Esophagus muscularis mucosa (tissue), 4 donors: ENCODE results near the gene DCTN5. TPM values are rescaled to one million over a fixed set of nuclear protein-coding genes. Genes with fewer than 3 reads are reported as not detected.

ENCODE experiments used
- DNase-seq: peaks from one replicate; pipeline ENCODE4 v3.0.0-alpha.2; 2017; ENCODE audit errors: extremely low spot score
- H3K27ac ChIP-seq, 4 donors: fragments of 200-600 bp; sonication (generic); replicated peaks in 1 of 4; 1 replicate in 3 of 4; 2 replicates in 1 of 4; pipeline ENCODE4 v1.5.1; 2016 to 2019; ENCODE audit warnings: mild to moderate bottlenecking in 1 of 4
- H3K27me3 ChIP-seq, 4 donors: fragments of 200-600 bp; sonication (generic); one replicate each; pipeline versions ENCODE4 v1.5.1 to v1.6.0; 2016 to 2019
- H3K36me3 ChIP-seq, 4 donors: fragments of 200-600 bp; sonication (generic); one replicate each; pipeline ENCODE4 v1.5.1; 2016 to 2019
- H3K4me1 ChIP-seq, 4 donors: fragments of 200-600 bp; sonication (generic); one replicate each; pipeline ENCODE4 v1.5.1; 2016 to 2019
- H3K4me3 ChIP-seq, 4 donors: fragments of 200-600 bp; sonication (generic); 1 replicate in 2 of 4; 2 replicates in 2 of 4; pipeline ENCODE4 v1.5.1; 2016 to 2019; ENCODE audit warnings: mild to moderate bottlenecking in 4 of 4, moderate library complexity in 1 of 4
- H3K9me3 ChIP-seq, 4 donors: fragments of 200-600 bp; sonication (generic); 1 replicate in 3 of 4; 2 replicates in 1 of 4; pipeline ENCODE4 v1.5.1; 2016 to 2019
- EP300 ChIP-seq: sonication (generic); formaldehyde crosslinking; IDR thresholded peaks from one replicate; pipeline ENCODE4 v1.6.1; 2017; ENCODE audit warnings: antibody characterized with exemption
- POLR2A ChIP-seq: fragments of 450-650 bp; IDR thresholded peaks from one replicate; pipeline ENCODE4 v1.6.1; 2017; ENCODE audit warnings: antibody characterized with exemption, moderate library complexity, mild to moderate bottlenecking, low read depth
- POLR2AphosphoS5 ChIP-seq, 2 donors: sonication (generic); formaldehyde crosslinking; IDR thresholded peaks; one replicate each; pipeline ENCODE4 v1.6.1; 2017; ENCODE audit warnings: antibody characterized with exemption in 2 of 2
- WGBS: methylation state at CpG from one replicate; pipeline ENCODE4 v1.1.5; 2018; 5-methylcytosine and 5-hydroxymethylcytosine counted together
- intact Hi-C: fragments of 100-400 bp; cut with DNase I; formaldehyde crosslinking; loops from one replicate; pipeline ENCODE4 v1.15.1; 2023
- total RNA-seq, 4 donors: library from RNA; depleted of rRNA; stranded (reverse); fragments of >200 nt; gene quantifications; one replicate each; pipeline versions ENCODE4 v1.1.0 to v1.2.1, GENCODE V29; 2016
- TF ChIP-seq, protein P1 (sequence below), 3 experiments: fragments of 200-600 bp in 2 of 3; fragments of 450-650 bp in 1 of 3; sonication (generic) in 2 of 3; IDR thresholded peaks; one replicate each; pipeline ENCODE4 v1.5.1; 2017 to 2019; ENCODE audit warnings: antibody characterized with exemption in 3 of 3, mild to moderate bottlenecking in 2 of 3, moderate library complexity in 1 of 3

Gene DCTN5
- total RNA-seq, 4 donors from 2014 or later: 31.1 to 50.7 (median 37.0) TPM

- Histone ChIP-seq H3K9me3 (no peaks in the 10 kb centered on the region), H3K27me3 (no peaks in the 10 kb centered on the region), H3K4me1 (no peaks in the 10 kb centered on the region), H3K36me3 (peaks cover 25 to 81% (median 72%) of the 10 kb centered on the region in 4 donors), H3K4me3 (no peak overlapping the region), H3K27ac (no peak overlapping the region)
- intact Hi-C loops: no loop called here
- TF ChIP-seq EP300 (no peak), POLR2A (no peak), POLR2AphosphoS5 (IDR thresholded peaks at IDR 0.05) (no peak)
- TF ChIP-seq, protein P1, sequence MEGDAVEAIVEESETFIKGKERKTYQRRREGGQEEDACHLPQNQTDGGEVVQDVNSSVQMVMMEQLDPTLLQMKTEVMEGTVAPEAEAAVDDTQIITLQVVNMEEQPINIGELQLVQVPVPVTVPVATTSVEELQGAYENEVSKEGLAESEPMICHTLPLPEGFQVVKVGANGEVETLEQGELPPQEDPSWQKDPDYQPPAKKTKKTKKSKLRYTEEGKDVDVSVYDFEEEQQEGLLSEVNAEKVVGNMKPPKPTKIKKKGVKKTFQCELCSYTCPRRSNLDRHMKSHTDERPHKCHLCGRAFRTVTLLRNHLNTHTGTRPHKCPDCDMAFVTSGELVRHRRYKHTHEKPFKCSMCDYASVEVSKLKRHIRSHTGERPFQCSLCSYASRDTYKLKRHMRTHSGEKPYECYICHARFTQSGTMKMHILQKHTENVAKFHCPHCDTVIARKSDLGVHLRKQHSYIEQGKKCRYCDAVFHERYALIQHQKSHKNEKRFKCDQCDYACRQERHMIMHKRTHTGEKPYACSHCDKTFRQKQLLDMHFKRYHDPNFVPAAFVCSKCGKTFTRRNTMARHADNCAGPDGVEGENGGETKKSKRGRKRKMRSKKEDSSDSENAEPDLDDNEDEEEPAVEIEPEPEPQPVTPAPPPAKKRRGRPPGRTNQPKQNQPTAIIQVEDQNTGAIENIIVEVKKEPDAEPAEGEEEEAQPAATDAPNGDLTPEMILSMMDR (IDR thresholded peaks at IDR 0.05): no peak
- DNase-seq: no peak
- 95% methylated on average over 16 of the region's 16 CpGs for WGBS
These were observed 46.0 kb downstream of the DCTN5 start for GRCh38 chr16:23687034-23687808.

- H3K9me3 ChIP-seq: no peaks in the 10 kb centered on the region
- peaks cover 25 to 63% (median 56%) of the 10 kb centered on the region in 4 donors for H3K36me3 ChIP-seq
- H3K4me3 ChIP-seq: no peak overlapping the region
- 96% methylated on average over 35 of the region's 36 CpGs for WGBS
- H3K4me1 ChIP-seq: peaks cover 0 to 4% (median 2%) of the 10 kb centered on the region in 4 donors
- TF ChIP-seq POLR2AphosphoS5 (IDR thresholded peaks at IDR 0.05): no peak
- no peak for TF ChIP-seq POLR2A
- TF ChIP-seq EP300: no peak
- TF ChIP-seq, protein P1 (IDR thresholded peaks at IDR 0.05): no peak
- intact Hi-C loops: no loop called here
- no peak for DNase-seq
- H3K27me3 ChIP-seq: no peaks in the 10 kb centered on the region
- no peak overlapping the region for H3K27ac ChIP-seq
These were observed 48.3 kb downstream of the DCTN5 start for GRCh38 chr16:23689442-23690187.

DNA sequence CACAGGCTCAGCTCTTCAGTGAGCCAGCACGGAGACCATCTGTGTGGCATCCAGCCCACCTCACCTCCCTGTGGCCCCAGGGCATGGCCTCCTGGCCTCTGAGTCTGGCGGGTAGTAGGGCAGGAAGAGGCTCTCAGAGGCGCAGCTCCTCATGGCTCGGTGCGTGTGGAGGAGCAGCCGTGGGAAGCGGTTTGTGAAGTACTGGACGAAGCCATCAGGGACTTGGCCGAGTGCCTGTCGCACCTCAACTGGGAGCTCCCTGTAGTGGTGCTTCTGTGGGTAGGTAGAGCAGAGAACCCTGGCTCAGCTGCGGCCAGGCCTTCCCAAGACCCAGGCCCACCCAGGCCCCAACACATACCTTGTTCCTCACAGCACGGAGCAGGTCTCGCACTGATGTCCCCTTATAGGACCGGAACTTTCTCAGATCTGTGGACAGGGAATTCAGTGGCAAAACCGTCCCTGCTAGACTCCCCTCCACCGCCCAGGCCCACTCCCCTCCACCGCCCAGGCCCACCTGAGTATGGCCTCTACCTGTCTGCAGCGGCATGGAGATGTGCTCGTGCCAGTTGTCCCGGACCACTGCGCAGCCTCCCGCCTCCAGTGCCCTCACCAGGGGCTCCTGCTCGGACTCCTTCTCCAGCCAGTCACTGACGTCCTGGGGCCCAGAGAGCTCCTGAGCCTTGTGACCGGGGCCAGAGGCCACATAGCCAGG, 49.7 kb downstream of the DCTN5 start:
- Histone ChIP-seq H3K4me1 (peaks cover 0 to 10% (median 8%) of the 10 kb centered on the region in 4 donors), H3K4me3 (no peak overlapping the region), H3K27ac (no peak overlapping the region), H3K36me3 (peaks cover 25 to 54% (median 48%) of the 10 kb centered on the region in 4 donors), H3K9me3 (no peaks in the 10 kb centered on the region), H3K27me3 (no peaks in the 10 kb centered on the region)
- DNase-seq: no peak
- TF ChIP-seq EP300 (no peak), POLR2AphosphoS5 (IDR thresholded peaks at IDR 0.05) (no peak), POLR2A (no peak)
- TF ChIP-seq, protein P1 (IDR thresholded peaks at IDR 0.05): no peak
- intact Hi-C loops: no loop called here
- 100% methylated on average over 12 of the region's 25 CpGs for WGBS

DNA sequence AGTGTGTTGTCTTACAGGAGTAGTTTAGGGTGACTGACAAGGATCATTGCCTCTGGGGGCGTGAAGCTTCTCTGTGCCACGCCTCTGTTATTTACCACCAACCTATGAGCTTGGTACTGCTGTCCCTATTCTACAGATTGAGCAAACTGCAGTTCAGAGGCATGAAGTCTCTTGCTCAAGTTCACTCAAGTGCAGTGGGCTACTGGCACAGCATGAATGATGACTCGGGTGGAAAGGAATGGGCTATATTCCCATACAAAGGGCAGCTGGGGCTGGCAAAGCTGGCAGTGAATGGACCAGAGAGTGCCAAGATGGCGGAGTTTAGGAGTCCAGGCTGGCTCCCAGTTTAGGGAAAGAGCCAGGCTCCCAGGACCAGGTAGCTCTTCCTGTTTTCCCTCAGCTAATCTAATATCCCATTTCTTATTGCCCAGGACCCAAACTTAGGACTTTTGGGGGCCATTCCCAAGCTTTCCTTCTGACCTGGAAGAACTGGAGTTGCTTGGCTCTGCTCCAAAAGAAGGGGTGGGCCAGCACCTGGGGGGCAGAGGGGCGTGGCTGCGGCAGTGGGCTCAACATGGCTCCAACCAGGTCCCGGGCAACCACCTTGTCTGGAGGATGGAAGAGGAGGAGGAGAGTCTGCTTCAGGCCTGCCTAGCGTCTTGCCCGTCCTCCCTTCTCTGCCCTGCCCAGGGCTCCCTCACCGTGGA, 50.4 kb downstream of the DCTN5 start:
- no peak overlapping the region for H3K27ac ChIP-seq
- intact Hi-C loops: no loop called here
- WGBS: 93% methylated on average over 7 of the region's 10 CpGs

More for the DNA sequence above, 50.4 kb downstream of the DCTN5 start:
- no peak for DNase-seq
- Histone ChIP-seq H3K27me3 (no peaks in the 10 kb centered on the region), H3K36me3 (peaks cover 25 to 48% (median 46%) of the 10 kb centered on the region in 4 donors), H3K4me3 (no peak overlapping the region), H3K9me3 (no peaks in the 10 kb centered on the region), H3K4me1 (peaks cover 0 to 10% (median 8%) of the 10 kb centered on the region in 4 donors)
- no peak for TF ChIP-seq EP300
- TF ChIP-seq POLR2AphosphoS5 (IDR thresholded peaks at IDR 0.05): no peak
- TF ChIP-seq, protein P1 (IDR thresholded peaks at IDR 0.05): no peak
- no peak for TF ChIP-seq POLR2A
